UCSD-AML1 (cell line): ENCODE results near the gene SPTBN4.
A peak's percentile ranks its signal among the peaks of the same experiment; 100 is the strongest.

Experiments used
- DNase-seq: peaks from one replicate; lab custom pipeline; 2025; ENCODE audit not compliant: unreplicated experiment; lab: John Stamatoyannopoulos, UW

The SPTBN4 gene

DNA sequence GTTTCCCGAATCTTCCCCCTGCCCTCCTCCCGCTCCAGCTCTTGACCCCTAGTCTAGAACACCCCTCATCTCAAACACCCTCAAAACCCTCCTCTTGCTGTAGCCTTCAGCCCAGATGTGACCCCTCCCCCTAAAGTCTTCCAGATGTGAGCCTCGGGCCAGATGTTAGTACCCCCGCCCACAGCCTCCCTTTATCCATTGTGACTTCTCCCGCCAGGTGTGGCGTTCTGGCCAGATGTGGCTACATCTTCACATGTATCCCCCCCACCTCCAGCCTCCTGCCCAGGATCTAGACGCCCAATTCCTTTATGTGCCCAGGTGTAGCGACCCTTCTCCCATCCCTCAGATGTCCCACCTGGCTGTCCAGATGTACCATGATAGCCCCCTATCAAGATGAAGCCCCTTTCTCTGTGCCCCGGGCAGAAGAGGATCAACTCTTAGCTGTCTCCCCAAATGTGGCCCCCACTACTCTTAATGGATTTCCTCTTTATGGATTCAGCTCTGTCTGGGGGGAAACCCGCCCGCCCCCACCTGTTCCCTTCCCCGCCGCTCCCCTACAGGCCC is 133.9 kb downstream of the SPTBN4 start:
- DNase-seq: no peak

DNA sequence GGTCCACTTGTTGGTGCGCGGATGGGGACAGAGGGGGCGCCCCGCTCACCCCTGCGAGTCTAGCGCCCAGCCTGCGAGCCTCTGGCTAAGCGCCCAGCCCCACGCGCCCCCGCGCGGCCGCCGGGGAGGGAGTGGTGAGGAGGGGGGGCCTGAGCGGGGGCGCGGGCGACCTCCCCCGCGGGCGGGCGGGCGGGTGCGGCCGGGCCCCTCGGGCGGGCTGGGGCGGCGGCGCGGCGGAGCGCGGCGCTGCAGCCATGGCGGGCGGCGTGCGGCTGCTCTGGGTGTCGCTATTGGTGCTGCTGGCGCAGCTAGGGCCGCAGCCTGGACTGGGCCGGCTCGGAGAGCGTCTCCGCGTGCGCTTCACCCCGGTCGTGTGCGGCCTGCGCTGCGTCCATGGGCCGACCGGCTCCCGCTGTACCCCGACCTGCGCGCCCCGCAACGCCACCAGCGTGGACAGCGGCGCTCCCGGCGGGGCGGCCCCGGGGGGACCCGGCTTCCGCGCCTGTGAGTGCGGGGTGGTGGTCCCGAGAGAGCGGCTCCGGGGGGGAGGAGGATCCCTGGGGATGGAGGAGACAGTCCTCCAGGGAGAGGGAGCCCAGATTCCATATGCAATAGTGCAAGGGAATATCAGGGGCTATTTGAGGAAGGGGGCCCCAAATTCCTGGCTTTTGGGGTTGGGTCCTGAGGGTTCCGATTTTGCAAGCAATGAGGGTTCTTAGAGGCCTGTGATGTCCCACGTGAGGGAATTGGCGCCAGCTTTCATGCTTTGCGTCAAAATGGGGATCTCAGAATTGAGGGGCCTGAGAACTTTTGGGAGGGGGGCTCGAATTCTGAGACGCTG is 134.6 kb downstream of the SPTBN4 start, which contains the start of gene LTBP4:
Gene LTBP4 (plus strand): TSS at position 236 of the 841 bp plus-strand sequence. CDS start 19 bp downstream, at position 255.
- peak; percentile 50 for DNase-seq

DNA sequence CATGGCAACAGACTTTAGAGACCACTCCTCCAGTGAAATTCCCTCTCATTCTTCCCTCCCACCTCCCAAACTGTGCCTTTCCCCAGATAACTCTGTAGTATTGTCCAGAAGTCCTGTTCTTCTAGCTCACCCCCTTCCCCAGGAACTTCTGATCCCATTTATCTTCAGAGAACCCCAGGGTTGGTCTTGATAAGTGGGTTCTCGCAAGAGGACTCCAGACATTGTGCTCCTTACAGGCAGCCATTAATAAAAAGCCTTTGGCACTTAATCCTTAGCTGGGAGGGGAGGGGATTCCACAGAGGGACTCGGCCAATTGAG is 136.2 kb downstream of the SPTBN4 start:
- DNase-seq: no peak

DNA sequence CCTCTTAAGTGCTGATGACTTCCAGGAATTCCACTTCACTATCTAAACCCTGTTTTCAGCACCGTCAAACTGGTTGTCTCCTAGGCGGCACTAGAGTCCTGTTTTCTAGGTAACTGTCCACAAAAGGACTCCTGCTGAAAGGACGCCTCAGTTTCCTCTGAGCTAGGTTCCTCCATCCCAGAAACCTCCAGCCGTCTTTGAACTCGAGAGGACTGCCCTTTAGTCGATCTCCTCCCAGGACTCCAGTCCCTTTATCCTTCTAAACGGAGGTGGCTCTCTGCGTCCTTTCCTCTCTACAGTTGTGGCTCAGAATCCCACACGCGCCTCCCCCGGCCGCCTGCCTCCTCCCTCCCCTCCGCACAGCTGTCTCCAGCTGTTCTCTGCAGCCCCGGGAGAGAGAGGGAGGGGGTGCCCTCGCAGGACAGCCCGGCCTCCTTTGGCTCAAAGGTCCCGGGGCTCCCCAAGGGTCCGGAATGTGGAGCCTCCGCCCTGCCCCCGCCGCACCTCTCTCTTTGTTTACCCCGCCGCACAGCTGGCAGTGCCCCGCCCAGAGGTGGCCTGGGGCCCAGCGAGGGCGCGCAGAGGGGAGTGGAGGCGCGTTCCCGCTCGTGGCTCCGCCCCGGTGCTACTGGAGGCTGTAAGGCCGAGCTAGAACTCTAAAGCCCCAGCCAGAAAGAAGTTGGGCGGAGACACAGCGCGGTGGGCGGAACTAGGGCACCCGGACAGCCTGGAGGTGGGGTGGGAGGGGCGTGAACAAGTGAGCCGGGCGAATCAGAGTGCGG is 136.8 kb downstream of the SPTBN4 start:
- peak; percentile 97 for DNase-seq

DNA sequence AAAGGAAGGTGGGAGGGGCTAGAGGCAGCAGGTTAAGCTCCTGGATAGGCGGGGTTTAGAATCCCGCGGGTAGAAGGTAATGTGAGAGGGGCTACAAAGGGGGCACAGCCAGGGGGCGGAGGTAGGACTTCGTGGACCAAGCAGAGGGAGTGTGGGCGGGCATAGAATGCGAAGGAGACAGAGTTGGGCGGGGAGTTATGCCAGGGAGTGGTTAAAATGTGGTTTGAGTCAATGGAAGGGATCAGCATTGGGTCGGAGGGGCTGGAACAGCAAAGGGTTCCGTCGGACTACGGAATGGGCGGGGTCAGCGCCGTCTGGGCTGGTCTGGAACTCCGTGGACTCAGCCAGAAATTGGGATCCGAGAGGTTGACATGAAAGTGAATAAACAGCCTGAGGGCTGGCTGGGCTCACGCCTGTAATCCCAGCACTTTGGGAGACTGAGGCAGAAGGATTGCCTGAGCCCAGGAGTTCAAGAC is 137.4 kb downstream of the SPTBN4 start:
- no peak for DNase-seq

DNA sequence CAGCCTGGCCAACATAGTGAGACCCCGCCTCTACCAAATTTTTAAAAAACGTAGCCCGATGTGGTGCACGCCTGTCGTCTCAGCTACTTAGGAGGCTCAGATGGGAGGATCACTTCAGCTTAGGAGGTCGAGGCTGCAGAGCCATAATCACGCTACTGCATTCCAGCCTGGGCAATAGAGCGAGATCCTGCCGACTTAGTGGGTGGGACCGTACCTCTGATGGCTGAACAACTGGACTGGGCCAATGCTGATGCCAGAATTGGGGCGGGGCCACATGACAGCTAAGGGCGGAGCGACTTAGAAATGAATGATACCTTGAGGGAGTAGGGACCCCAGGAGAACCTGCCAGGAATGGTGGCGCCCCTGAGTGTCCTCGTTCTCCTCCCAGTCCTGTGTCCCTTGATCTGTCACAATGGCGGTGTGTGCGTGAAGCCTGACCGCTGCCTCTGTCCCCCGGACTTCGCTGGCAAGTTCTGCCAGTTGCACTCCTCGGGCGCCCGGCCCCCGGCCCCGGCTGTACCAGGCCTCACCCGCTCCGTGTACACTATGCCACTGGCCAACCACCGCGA is 137.9 kb downstream of the SPTBN4 start:
- DNase-seq: no peak

DNA sequence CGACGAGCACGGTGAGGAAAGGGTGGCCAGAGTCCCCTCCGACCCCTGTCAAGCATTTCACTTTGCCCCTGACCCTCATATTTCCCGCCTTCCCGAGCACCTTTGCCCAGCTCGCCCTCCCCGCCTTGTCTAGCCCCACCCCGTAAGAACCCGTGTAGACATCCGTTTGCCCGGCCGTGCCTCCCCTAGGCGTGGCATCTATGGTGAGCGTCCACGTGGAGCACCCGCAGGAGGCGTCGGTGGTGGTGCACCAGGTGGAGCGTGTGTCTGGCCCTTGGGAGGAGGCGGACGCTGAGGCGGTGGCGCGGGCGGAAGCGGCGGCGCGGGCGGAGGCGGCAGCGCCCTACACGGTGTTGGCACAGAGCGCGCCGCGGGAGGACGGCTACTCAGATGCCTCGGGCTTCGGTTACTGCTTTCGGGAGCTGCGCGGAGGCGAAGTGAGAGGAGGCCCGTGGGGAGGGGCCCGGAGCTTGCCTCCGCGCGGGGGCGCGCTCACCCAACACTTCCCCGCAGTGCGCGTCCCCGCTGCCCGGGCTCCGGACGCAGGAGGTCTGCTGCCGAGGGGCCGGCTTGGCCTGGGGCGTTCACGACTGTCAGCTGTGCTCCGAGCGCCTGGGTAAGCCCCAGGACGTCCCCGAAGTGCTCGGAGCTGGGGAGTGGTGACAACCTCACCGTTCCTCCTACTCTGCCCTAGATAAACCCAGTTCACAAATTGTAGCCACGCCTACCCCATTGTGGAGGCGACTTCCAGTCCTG is 138.6 kb downstream of the SPTBN4 start:
- peak; percentile 72 for DNase-seq

DNA sequence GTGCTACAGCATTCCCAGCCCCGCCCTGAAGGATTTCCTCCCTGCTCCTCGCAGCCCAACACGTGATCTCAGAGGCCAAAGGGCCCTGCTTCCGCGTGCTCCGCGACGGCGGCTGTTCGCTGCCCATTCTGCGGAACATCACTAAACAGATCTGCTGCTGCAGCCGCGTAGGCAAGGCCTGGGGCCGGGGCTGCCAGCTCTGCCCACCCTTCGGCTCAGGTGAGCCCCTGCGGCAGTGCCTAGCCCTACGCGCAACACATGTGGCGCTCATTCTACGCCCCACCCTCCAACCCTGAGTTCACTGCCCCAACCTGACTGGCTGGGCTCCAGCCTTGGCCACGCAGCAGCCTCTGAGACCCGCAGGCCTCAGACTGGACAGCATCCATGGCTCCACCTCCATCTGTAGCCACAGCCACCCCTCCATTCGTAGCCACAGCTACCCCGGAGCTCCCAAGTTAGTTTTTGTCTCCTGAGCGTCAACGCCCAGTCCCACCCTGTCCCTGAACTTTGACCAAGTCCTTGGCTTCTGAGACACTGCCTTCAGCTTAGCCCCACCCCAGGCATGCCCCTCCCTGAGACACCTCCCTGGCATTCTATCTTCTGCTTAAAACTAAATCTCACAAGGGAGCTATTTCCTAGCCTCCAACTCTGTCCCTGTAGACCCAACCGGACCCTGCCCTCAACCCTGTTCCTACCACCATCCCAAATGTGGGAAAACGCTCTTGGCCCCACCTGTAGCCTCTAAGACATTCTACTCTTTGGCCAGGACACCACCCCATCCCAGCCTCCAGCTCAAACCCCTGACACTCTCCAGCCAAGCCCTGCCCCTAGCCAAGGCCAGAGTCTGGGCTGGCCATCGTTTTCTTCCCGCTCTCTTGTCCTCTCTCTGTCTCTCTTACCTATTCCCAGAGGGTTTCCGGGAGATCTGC is 140.8 kb downstream of the SPTBN4 start:
- DNase-seq: no peak

DNA sequence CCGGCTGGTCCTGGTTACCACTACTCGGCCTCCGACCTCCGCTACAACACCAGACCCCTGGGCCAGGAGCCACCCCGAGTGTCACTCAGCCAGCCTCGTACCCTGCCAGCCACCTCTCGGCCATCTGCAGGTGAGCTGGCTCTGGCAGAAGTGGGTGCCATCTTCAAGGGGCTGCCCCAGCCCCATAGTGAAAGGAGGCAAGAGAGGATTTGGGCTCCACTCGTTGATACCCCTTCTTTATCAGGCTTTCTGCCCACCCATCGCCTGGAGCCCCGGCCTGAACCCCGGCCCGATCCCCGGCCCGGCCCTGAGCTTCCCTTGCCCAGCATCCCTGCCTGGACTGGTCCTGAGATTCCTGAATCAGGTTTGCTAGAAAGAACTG is 141.4 kb downstream of the SPTBN4 start:
- DNase-seq: no peak

DNA sequence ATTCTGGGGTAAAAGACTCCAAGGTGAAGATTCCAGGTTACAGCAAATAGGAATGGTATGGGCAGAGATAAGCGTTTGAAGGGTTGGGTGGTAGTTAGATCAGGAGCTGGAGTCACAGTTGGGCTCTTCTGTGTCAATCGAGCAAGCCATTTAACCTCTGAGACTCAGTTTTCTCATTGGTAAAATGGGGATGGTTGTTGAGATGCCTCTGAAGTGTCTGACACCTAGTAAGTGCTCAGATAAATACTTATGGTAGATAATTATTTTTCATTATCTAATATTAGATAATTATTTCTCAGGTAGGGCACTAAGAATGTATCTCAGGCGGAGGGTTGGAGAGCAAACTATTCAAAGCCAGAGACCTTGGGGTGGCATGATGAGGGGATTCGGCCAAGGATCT is 142.2 kb downstream of the SPTBN4 start:
- DNase-seq: no peak

DNA sequence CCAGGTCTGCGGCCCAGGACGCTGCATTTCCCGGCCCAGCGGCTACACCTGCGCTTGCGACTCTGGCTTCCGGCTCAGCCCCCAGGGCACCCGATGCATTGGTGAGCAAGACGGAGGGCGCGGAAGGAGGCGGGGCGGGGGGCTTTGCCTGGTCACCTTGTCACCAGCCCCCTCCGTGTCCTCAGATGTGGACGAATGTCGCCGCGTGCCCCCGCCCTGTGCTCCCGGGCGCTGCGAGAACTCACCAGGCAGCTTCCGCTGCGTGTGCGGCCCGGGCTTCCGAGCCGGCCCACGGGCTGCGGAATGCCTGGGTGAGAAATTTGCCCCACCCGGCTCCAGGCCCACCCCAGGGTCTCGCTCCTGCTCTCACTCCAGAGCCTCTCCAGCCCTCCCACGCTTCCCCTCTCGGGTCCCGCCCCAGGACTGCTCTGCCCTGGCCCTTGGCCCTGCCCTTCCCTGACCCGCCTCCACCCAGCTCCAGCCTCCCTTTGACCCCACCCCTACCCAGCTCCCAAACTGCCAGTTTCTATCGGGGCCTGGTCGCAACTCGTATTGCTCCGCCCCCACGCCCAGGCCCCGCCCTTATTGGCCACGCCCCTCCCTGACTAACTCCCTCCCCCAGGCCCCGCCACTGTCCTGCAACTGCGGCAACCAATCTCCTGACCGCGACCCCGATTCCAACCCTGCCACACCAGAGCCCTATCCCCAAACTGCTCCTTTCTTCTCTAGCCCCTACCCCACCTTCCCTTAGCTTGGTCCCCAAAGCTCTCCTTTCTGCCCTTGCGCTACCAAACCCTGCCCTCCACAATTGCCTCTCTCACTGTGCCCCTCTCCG is 143.0 kb downstream of the SPTBN4 start:
- DNase-seq: peak; percentile 95

DNA sequence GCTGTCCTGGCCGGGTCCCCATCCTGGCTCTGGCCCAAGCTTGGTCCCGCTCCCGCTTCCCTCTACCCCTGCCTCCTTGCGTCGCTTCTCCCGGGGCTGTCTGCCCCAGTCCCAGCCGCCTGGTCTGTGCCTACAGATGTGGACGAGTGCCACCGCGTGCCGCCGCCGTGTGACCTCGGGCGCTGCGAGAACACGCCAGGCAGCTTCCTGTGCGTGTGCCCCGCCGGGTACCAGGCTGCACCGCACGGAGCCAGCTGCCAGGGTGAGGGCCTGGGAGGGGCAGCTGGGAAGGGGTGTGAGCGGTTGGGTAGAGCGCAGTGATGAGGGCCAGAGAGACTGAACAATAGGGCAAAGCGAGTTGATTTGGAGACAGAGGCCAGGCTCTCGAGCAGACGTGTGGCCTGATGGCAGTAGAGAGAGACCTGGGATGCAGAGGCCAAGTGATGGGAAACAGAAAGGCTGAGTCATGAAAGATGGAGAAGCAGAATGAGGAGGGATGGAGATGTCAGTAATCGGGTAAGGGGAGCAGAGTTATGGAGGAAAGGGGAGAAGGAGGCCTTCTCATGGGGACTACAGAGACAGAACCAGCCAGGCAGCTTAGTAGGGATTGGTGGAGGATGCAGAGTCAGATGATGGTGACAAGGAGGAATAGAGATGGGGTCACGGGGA is 143.7 kb downstream of the SPTBN4 start:
- DNase-seq: peak; percentile 67

DNA sequence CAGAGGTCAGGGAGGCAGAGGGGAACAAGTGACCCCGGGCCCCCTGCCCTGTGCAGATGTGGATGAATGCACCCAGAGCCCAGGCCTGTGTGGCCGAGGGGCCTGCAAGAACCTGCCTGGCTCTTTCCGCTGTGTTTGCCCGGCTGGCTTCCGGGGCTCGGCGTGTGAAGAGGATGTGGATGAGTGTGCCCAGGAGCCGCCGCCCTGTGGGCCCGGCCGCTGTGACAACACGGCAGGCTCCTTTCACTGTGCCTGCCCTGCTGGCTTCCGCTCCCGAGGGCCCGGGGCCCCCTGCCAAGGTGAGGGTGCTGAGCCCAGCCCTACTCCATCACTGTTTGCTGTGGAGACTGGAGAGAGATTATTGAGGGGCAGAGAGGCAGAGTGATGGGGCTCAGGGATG is 144.3 kb downstream of the SPTBN4 start:
- no peak for DNase-seq

DNA sequence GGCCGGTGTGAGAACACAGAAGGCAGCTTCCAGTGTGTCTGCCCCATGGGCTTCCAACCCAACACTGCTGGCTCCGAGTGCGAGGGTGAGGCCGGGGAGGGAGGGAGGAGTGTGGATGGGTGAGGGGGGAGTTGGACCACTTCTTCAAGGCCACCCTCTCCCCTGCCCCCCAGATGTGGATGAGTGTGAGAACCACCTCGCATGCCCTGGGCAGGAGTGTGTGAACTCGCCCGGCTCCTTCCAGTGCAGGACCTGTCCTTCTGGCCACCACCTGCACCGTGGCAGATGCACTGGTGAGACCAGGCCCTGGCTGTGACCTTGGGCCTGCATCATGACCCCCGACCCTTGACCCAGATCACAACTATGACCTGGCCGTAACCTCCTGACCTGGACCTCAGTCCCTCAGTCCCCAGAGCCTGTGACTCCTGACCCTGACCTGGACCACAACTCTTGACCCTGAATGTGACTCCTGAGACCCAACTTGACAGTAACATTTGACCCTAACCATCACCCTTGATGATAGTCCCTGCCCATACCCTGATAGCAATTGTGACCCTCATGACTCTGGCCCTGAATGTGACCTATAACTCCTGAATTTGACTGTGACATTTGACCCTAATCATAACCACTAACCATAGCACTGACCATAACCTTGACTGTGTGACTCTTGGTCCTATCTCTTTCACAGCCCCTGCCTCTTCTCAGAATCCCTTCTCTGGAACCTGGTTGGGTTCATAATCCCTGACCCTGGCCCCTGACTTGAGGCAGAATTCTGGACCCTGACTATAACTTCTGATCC is 145.3 kb downstream of the SPTBN4 start:
- DNase-seq: no peak

DNA sequence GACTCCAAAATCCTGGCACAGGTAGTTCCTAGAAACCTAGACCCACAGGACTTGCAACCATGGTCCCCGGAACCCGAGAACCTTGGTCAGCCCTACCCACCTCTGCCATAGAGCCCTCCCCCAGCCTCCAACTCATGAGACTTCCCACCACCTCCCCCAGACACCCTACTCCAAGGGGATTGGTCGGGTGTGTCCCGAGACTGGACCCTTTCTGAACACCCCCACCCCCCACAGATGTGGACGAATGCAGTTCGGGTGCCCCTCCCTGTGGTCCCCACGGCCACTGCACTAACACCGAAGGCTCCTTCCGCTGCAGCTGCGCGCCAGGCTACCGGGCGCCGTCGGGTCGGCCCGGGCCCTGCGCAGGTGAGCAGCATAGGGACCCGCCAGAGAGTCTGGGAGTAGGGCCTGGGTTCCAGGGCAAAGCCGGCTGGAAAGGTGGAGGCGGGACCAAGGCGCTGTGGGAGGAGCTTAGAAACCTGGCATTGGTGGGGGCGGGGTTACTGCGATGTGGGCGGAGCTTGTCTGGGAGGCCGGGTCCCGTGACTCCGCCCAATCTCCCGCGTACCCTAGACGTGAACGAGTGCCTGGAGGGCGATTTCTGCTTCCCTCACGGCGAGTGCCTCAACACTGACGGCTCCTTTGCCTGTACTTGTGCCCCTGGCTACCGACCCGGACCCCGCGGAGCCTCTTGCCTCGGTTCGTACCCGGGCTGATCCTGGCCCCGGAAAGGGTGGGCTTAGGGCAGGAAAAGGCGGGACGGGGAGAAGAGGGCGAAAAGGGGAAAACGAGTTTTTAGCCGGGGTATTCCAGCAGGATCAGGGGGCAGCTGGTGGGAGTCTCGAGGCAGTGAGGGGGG is 146.3 kb downstream of the SPTBN4 start:
- DNase-seq: peak; percentile 86
